ENCODE results near the gene FSTL5. TPM values are rescaled to one million over a fixed set of nuclear protein-coding genes. Genes with fewer than 3 reads are reported as not detected.

Gene FSTL5
- total RNA-seq, 1 experiment from 2014 or later: 1.9 TPM

- H3K4me3 ChIP-seq (ENCODE audit: low read depth, low read length): no peak overlapping the region
- H3K27me3 ChIP-seq (replicated peaks; ENCODE audit: control insufficient read depth, insufficient read depth, low read length): no peaks in the 10 kb centered on the region
- no peak for TF ChIP-seq CTCF (IDR thresholded peaks at IDR 0.05; ENCODE audit: insufficient read depth in 1 of 2, low read depth in 1 of 2, low read length in 1 of 2, severe bottlenecking in 1 of 2, unreplicated experiment in 1 of 2)
- intact Hi-C loops (cut with micrococcal nuclease; ENCODE audit: unreplicated experiment): no loop called here
- H3K9me3 Mint-ChIP-seq (ENCODE audit: unreplicated experiment): no peaks in the 10 kb centered on the region
- H3K36me3 ChIP-seq (ENCODE audit: control insufficient read depth, insufficient read depth, low read length): no peaks in the 10 kb centered on the region
- H3K27ac Mint-ChIP-seq (ENCODE audit: unreplicated experiment): no peak overlapping the region
- H3K36me3 Mint-ChIP-seq (ENCODE audit: insufficient read depth, unreplicated experiment): no peaks in the 10 kb centered on the region
- no peaks in the 10 kb centered on the region for H3K4me1 ChIP-seq
- H3K4me3 Mint-ChIP-seq (ENCODE audit: unreplicated experiment): no peak overlapping the region
- H3K27me3 Mint-ChIP-seq (ENCODE audit: insufficient read depth, unreplicated experiment): no peaks in the 10 kb centered on the region
- ChIA-PET POLR2A (no interaction called here), CTCF (no interaction called here)
- no TSS peak for BruUV-seq (replicated peaks)
- no peaks in the 10 kb centered on the region for H3K9me3 ChIP-seq
- no peaks in the 10 kb centered on the region for H3K4me1 Mint-ChIP-seq (ENCODE audit: low read depth, unreplicated experiment)
- no peak for DNase-seq
Measured at GRCh38 chr4:161704040-161704439, 459.8 kb downstream of the FSTL5 start.

GRCh38 chr4:161702287-161702686 lies 461.5 kb downstream of the FSTL5 start:
- no peaks in the 10 kb centered on the region for H3K4me1 Mint-ChIP-seq (ENCODE audit: low read depth, unreplicated experiment)
- no peak for TF ChIP-seq CTCF (IDR thresholded peaks at IDR 0.05; ENCODE audit: insufficient read depth in 1 of 2, low read depth in 1 of 2, low read length in 1 of 2, severe bottlenecking in 1 of 2, unreplicated experiment in 1 of 2)
- H3K9me3 ChIP-seq: no peaks in the 10 kb centered on the region
- H3K36me3 ChIP-seq (ENCODE audit: control insufficient read depth, insufficient read depth, low read length): no peaks in the 10 kb centered on the region
- CTCF ChIA-PET: no interaction called here
- H3K27ac Mint-ChIP-seq (ENCODE audit: unreplicated experiment): no peak overlapping the region
- no peaks in the 10 kb centered on the region for H3K4me1 ChIP-seq
- no TSS peak for BruUV-seq (replicated peaks)
- POLR2A ChIA-PET: no interaction called here
- H3K27me3 Mint-ChIP-seq (ENCODE audit: insufficient read depth, unreplicated experiment): no peaks in the 10 kb centered on the region
- no peak for DNase-seq
- H3K9me3 Mint-ChIP-seq (ENCODE audit: unreplicated experiment): no peaks in the 10 kb centered on the region
- intact Hi-C loops (cut with micrococcal nuclease; ENCODE audit: unreplicated experiment): no loop called here
- no peaks in the 10 kb centered on the region for H3K27me3 ChIP-seq (replicated peaks; ENCODE audit: control insufficient read depth, insufficient read depth, low read length)
- no peaks in the 10 kb centered on the region for H3K36me3 Mint-ChIP-seq (ENCODE audit: insufficient read depth, unreplicated experiment)
- no peak overlapping the region for H3K4me3 Mint-ChIP-seq (ENCODE audit: unreplicated experiment)
- no peak overlapping the region for H3K4me3 ChIP-seq (ENCODE audit: low read depth, low read length)

GRCh38 chr4:161696944-161697343 lies 466.9 kb downstream of the FSTL5 start:
- no peaks in the 10 kb centered on the region for H3K27me3 Mint-ChIP-seq (ENCODE audit: insufficient read depth, unreplicated experiment)
- H3K4me1 ChIP-seq: no peaks in the 10 kb centered on the region
- H3K9me3 ChIP-seq: no peaks in the 10 kb centered on the region
- no peak for DNase-seq
- no peaks in the 10 kb centered on the region for H3K4me1 Mint-ChIP-seq (ENCODE audit: low read depth, unreplicated experiment)
- TF ChIP-seq CTCF (IDR thresholded peaks at IDR 0.05; ENCODE audit: insufficient read depth in 1 of 2, low read depth in 1 of 2, low read length in 1 of 2, severe bottlenecking in 1 of 2, unreplicated experiment in 1 of 2): no peak
- H3K9me3 Mint-ChIP-seq (ENCODE audit: unreplicated experiment): no peaks in the 10 kb centered on the region
- intact Hi-C loops (cut with micrococcal nuclease; ENCODE audit: unreplicated experiment): no loop called here
- CTCF ChIA-PET: no interaction called here
- BruUV-seq (replicated peaks): no TSS peak
- no peak overlapping the region for H3K4me3 ChIP-seq (ENCODE audit: low read depth, low read length)
- no peaks in the 10 kb centered on the region for H3K27me3 ChIP-seq (replicated peaks; ENCODE audit: control insufficient read depth, insufficient read depth, low read length)
- H3K4me3 Mint-ChIP-seq (ENCODE audit: unreplicated experiment): no peak overlapping the region
- no peak overlapping the region for H3K27ac Mint-ChIP-seq (ENCODE audit: unreplicated experiment)
- H3K36me3 ChIP-seq (ENCODE audit: control insufficient read depth, insufficient read depth, low read length): no peaks in the 10 kb centered on the region
- POLR2A ChIA-PET: no interaction called here
- H3K36me3 Mint-ChIP-seq (ENCODE audit: insufficient read depth, unreplicated experiment): no peaks in the 10 kb centered on the region
